Measurements from ENCODE around the gene PACS2.

DNA sequence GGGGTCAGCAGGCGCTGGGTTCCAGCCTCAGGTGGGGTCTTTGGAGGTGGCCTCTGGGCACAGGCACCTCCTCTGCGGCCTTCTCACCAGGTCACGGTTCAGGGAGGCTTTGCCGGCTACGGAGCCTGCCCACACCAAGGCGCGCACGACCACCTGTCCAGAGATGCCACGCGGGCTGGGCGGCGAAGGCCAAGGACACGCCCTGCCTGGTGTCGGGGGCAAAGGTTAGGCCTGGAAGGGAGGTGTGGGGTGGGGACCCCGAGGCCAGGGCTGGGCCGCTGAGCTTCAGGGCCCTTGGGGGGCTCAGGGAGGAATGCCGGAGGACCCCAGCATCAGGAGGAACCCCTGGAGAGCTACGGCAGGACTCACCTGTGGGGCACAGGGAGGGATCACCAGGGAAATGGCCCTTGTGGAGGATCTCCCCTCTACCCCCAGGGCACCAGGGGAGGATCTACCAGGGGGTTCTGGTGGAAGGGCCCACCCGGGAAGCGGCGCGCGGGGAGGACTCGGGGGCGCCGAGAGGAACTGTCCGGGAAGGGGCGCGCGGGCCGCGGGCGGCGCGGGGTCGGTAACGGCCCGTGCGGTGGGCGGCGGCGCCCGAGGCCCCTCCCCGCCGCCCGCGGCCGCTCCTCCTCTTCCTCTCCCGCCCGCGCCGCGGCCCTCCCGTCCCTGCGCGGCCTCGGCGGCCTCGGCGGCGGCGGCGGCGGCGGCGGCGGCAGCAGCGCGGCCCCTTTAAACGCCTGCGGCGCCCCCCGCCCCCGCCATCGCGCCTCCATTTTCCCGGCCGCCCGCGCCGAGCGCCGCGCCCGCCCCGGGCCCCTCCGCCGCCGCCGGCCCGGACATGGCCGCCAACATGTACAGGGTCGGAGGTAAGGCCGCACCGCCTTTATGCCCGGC, 104.9 kb downstream of the PACS2 start, which contains the start of gene MTA1:
- TF ChIP-seq, protein P1, sequence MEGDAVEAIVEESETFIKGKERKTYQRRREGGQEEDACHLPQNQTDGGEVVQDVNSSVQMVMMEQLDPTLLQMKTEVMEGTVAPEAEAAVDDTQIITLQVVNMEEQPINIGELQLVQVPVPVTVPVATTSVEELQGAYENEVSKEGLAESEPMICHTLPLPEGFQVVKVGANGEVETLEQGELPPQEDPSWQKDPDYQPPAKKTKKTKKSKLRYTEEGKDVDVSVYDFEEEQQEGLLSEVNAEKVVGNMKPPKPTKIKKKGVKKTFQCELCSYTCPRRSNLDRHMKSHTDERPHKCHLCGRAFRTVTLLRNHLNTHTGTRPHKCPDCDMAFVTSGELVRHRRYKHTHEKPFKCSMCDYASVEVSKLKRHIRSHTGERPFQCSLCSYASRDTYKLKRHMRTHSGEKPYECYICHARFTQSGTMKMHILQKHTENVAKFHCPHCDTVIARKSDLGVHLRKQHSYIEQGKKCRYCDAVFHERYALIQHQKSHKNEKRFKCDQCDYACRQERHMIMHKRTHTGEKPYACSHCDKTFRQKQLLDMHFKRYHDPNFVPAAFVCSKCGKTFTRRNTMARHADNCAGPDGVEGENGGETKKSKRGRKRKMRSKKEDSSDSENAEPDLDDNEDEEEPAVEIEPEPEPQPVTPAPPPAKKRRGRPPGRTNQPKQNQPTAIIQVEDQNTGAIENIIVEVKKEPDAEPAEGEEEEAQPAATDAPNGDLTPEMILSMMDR (conservative IDR thresholded peaks at IDR 0.05 in 1 of 2, IDR thresholded peaks at IDR 0.05 in 1 of 2; ENCODE audit: extremely low read depth in 1 of 2, insufficient read depth in 1 of 2, low read depth in 1 of 2, low read length in 2 of 2) = no peak
- no peak for TF ChIP-seq EZH2 (IDR thresholded peaks at IDR 0.05; ENCODE audit: borderline replicate concordance, low read length)
